Ascending aorta (tissue), 2 donors: Measurements from ENCODE around the gene LITAF. TPM values are rescaled to one million over a fixed set of nuclear protein-coding genes. Genes with fewer than 3 reads are reported as not detected.
"Not testable (repeated sequence)": the region's sequence is repeated elsewhere in the genome, so short reads cannot be mapped to it uniquely, and the experiment has no call there.

Experiments
- DNase-seq, 2 donors: peaks; one replicate each; pipeline ENCODE4 v3.0.0-alpha.2; 2019; ENCODE audit warnings: low spot score in 2 of 2
- H3K27ac ChIP-seq, 2 donors: fragments of 200-600 bp; sonication (generic); one replicate each; pipeline ENCODE4 v1.5.1; 2016 to 2017; ENCODE audit warnings: mild to moderate bottlenecking in 1 of 2
- H3K27me3 ChIP-seq: fragments of 200-600 bp; sonication (generic); one replicate; pipeline ENCODE4 v1.5.1; 2017
- H3K36me3 ChIP-seq, 2 donors: fragments of 200-600 bp; sonication (generic); one replicate each; pipeline ENCODE4 v1.5.1; 2016
- H3K4me1 ChIP-seq, 2 donors: fragments of 200-600 bp; sonication (generic); one replicate each; pipeline ENCODE4 v1.5.1; 2016 to 2017; ENCODE audit warnings: mild to moderate bottlenecking in 1 of 2
- H3K4me3 ChIP-seq, 2 donors: fragments of 200-600 bp; sonication (generic); one replicate each; pipeline ENCODE4 v1.5.1; 2016 to 2017; ENCODE audit warnings: mild to moderate bottlenecking in 1 of 2
- H3K9me3 ChIP-seq, 2 donors: fragments of 200-600 bp; sonication (generic); one replicate each; pipeline ENCODE4 v1.5.1; 2016
- CTCF ChIP-seq, 3 experiments: fragments of 200-600 bp in 2 of 3; fragments of 450-650 bp in 1 of 3; sonication (generic) in 2 of 3; IDR thresholded peaks; one replicate each; pipeline ENCODE4 v1.5.1; 2016 to 2019; ENCODE audit warnings: antibody characterized with exemption in 3 of 3, mild to moderate bottlenecking in 1 of 3, moderate library complexity in 1 of 3
- intact Hi-C: fragments of 100-400 bp; cut with DNase I; formaldehyde crosslinking; loops from one replicate; pipeline ENCODE4 v1.15.1; 2023
- total RNA-seq: library from RNA; depleted of rRNA; stranded (reverse); fragments of >200 nt; gene quantifications from one replicate; pipeline ENCODE4 v1.1.0, GENCODE V29; 2016

The LITAF gene
- total RNA-seq, 1 donor from 2014 or later = 40.7 TPM

DNA sequence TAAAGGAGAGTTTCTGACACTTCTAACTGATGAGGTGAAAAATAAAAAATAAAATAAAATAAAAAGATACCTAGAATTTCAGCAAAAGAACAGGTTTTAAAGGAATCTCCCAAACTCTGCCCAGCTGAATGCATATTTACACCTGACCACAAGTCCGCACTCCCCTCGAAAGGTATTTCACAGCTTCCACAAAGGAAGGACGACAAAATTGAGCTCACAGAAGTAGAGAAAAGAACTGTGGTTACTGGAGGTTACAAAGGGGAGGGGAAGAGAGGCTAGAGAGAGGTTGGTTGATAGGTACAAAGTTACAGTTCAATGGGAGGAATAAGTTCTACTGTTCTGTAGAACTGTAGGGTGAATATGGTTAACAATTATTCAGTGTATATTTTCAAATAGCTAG is 5.0 kb downstream of the LITAF start:
- intact Hi-C loops = no loop called here
- peaks cover 0 to 4% of the 10 kb centered on the region in 2 donors for H3K36me3 ChIP-seq
- peaks cover 3 to 27% of the 10 kb centered on the region in 2 donors for H3K4me1 ChIP-seq
- no peak for TF ChIP-seq CTCF (IDR thresholded peaks at IDR 0.05)
- H3K9me3 ChIP-seq = no peaks in the 10 kb centered on the region
- H3K27me3 ChIP-seq = no peaks in the 10 kb centered on the region
- no peak for DNase-seq
- H3K4me3 ChIP-seq = no peak overlapping the region
- H3K27ac ChIP-seq = no peak overlapping the region

DNA sequence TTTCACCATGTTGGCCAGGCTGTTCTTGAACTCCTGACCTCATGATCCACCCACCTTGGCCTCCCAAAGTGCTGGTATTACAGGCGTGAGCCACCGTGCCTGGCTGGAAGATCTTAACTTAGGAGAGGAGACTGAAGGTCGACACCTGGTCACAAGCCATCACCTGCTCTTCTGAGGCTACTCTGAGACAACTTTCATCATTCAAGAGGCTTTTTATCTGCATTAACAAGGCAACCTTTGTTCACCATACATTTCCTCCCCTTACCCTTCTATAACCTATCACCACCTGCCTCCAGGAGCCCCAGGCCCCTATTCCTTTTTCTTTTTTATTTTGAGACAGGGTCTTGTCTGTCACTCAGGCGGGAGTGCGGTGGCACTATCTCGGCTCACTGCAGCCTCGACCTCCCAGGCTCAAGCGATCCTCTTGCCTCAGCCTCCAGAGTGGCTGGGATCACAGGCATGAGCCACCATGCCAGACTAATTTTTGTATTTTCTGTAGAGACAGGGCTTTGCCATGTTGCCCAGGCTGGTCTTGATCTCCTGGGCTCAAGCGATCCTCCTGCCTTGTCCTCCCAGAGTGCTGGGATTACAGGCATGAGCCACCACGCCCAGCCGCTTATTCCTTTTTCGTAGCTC is 6.2 kb downstream of the LITAF start:
- Histone ChIP-seq H3K27ac (no peak overlapping the region), H3K4me3 (no peak overlapping the region), H3K36me3 (peaks cover 0 to 4% of the 10 kb centered on the region in 2 donors), H3K9me3 (no peaks in the 10 kb centered on the region), H3K27me3 (no peaks in the 10 kb centered on the region), H3K4me1 (peaks cover 3 to 37% of the 10 kb centered on the region in 2 donors)
- TF ChIP-seq CTCF (IDR thresholded peaks at IDR 0.05) = no peak
- intact Hi-C loops = no loop called here
- no peak for DNase-seq

DNA sequence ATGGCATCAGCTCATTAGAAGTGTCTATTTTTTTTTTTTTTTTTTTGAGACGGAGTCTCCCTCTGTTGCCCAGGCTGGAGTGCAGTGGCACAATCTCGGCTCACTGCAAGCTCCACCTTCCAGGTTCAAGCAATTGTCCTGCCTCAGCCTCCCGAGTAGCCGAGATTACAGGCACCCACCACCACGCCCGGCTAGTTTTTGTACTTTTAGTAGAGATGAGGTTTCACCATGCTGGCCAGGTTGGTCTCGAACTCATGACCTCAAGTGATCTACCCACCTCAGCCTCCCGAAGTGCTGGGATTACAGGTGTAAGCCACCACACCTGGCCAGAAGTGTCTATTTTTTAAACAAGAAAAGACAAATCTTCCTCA is 9.4 kb downstream of the LITAF start:
- H3K27me3 ChIP-seq, H3K9me3 ChIP-seq, H3K27ac ChIP-seq, intact Hi-C loops, H3K36me3 ChIP-seq, DNase-seq, H3K4me3 ChIP-seq: not testable (repeated sequence)
- peaks cover 0 to 27% of the 10 kb centered on the region in 2 donors for H3K4me1 ChIP-seq

DNA sequence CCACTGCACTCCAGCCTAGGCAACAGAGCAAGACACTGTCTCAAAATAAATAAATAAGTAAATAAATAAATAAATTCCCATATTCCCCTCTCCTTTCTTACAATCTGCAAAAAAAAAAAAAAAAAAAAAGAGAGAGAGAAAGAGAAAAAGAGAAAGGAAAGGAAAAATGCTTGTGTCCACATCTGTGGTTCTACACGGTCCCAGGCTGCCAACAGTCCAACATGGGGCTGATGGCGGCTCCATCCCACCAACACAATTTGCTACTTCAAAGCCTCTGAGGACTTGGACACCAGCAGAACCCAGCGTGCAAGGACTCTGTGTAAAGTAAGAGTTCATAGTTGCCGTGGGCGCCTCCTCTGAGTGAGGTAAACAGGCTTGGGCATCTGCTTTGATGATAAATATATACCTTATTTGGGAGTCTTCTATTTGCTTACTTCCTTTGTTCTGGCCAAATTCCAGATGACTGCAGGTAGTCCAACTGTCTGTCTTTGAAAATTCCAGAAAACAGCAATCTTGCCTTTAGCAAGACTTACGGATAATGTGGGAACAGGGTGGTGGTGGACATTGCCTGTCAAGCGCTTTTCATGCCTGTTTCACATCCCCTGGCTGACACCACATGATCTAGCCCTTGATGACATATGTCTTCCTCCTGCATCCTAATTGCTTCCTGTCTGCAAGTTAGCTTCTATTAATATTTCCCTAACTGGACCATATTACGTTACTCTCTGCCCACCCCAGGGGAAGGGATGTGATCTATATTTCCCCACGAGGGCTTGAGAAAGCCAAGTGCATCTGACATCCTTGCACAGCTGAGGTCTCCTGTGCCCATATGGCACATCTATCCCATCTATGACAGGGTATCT is 10.1 kb downstream of the LITAF start:
- H3K27ac ChIP-seq = peak overlapping the region in 1 of 2 donors; percentile 4
- DNase-seq = no peak
- TF ChIP-seq CTCF (IDR thresholded peaks at IDR 0.05) = no peak
- intact Hi-C loops = no loop called here
- peaks cover 0 to 32% of the 10 kb centered on the region in 2 donors for H3K4me1 ChIP-seq
- H3K27me3 ChIP-seq = no peaks in the 10 kb centered on the region
- peaks cover 0 to 4% of the 10 kb centered on the region in 2 donors for H3K36me3 ChIP-seq
- no peaks in the 10 kb centered on the region for H3K9me3 ChIP-seq
- no peak overlapping the region for H3K4me3 ChIP-seq

DNA sequence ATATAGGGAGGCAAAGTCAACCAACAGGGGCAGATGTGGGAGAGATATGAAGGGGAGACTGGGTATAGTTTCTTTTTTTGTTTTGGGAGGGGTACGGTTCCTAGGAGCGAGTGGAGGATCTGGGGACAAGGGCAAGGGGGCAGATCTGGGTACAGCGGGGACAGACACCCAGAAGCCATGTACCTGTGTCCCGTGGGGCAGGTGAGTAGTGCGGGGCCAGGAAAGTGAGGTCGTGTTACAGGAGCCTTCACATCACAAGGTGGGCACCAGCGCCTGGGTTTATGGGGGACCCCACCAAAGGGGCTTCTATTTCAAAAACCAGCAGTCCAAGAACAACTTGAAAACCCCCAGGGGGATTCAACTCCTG is 11.5 kb downstream of the LITAF start:
- H3K4me3 ChIP-seq = no peak overlapping the region
- no peak for DNase-seq
- H3K27me3 ChIP-seq = no peaks in the 10 kb centered on the region
- H3K27ac ChIP-seq = peak overlapping the region in 1 of 2 donors; percentile 52
- intact Hi-C loops = no loop called here
- peaks cover 0 to 32% of the 10 kb centered on the region in 2 donors for H3K4me1 ChIP-seq
- no peak for TF ChIP-seq CTCF (IDR thresholded peaks at IDR 0.05)
- peaks cover 0 to 4% of the 10 kb centered on the region in 2 donors for H3K36me3 ChIP-seq
- H3K9me3 ChIP-seq = no peaks in the 10 kb centered on the region

DNA sequence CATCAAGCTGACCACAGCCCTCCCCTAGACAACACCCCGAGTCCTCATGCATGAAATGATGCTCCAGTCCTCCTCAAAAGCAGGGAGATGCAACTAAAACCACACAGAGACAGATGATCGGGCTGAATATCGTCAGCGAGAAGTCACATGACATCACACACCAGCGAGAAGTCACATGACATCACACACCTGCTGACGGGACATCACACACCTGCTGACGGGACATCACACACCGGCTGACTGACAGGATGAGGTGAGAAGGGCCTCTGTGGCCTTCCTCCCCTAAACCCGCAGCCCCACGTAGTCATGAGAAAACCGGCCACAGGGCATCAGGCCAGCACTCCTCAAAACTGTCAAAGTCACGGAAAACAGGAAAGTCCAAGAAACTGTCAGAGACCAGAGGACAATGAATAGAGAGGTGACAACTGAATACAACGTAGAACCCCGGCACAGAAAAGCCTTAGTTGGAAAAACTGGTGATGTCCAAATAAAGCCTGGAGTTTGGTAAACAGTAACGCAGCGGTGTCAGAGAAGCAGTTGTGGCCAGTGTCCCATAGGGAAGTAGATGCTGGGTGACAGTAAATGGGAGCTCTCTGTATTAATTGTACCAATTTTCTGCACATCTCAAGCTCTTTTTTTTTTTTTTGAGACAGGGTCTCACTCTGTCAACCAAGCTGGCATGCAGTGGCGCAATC is 14.3 kb downstream of the LITAF start:
- no peaks in the 10 kb centered on the region for H3K27me3 ChIP-seq
- H3K4me1 ChIP-seq = peaks cover 0 to 27% of the 10 kb centered on the region in 2 donors
- H3K9me3 ChIP-seq = no peaks in the 10 kb centered on the region
- intact Hi-C loops = no loop called here
- no peak for TF ChIP-seq CTCF (IDR thresholded peaks at IDR 0.05)
- DNase-seq = peak in 1 of 2 donors; percentile 67
- H3K36me3 ChIP-seq = peaks cover 4 to 9% of the 10 kb centered on the region in 2 donors
- no peak overlapping the region for H3K4me3 ChIP-seq
- peak overlapping the region; percentile 15 to 45 for H3K27ac ChIP-seq
